HEK293T (cell line): ENCODE data around the gene FGD2.

Experiments
- ARNT ChIP-seq: fragments of 450-650 bp; IDR thresholded peaks from 2 replicates; pipeline ENCODE4 v1.6.1; 2017; ENCODE audit warnings: mild to moderate bottlenecking
- BHLHE40 ChIP-seq: fragments of 450-650 bp; IDR thresholded peaks from 2 replicates; pipeline ENCODE4 v1.6.1; 2016; ENCODE audit warnings: mild to moderate bottlenecking, moderate library complexity, borderline replicate concordance
- FOXA1 ChIP-seq: fragments of 450-650 bp; IDR thresholded peaks from 2 replicates; pipeline ENCODE4 v1.6.1; 2016; ENCODE audit warnings: mild to moderate bottlenecking
- FOXK2 ChIP-seq: fragments of 450-650 bp; IDR thresholded peaks from 2 replicates; pipeline ENCODE4 v1.6.1; 2016; ENCODE audit warnings: mild to moderate bottlenecking
- L3MBTL2 ChIP-seq: fragments of 450-650 bp; conservative IDR thresholded peaks from 2 replicates; pipeline ENCODE4 v1.6.1; 2016; ENCODE audit warnings: mild to moderate bottlenecking
- LEF1 ChIP-seq: fragments of 450-650 bp; IDR thresholded peaks from 2 replicates; pipeline ENCODE4 v1.6.1; 2017; ENCODE audit warnings: mild to moderate bottlenecking, borderline replicate concordance
- PKNOX1 ChIP-seq: fragments of 450-650 bp; IDR thresholded peaks from 2 replicates; pipeline ENCODE4 v1.6.1; 2016
- SP1 ChIP-seq: fragments of 450-650 bp; IDR thresholded peaks from 2 replicates; pipeline ENCODE4 v1.6.1; 2017

DNA sequence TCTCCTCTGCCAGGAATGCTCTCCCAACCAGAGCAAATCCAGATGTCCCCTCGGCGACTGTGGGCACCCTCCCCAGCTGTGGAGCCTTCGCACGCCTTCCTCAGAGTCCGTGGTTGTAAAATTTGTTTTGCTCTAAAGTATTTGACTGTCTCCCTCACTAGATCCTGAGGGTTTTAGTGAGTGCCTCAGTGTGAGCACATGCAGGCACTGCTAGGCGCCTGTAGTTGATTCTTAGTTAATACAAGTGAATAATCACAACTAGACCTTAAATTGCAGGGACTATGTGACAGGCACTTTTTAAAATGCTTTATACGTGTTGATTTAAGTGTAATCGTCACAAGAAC, 18.8 kb upstream of the FGD2 start:
- TF ChIP-seq L3MBTL2 (no peak), LEF1 (no peak), FOXA1 (no peak), SP1 (no peak), FOXK2 (no peak), ARNT (no peak), PKNOX1 (no peak), BHLHE40 (no peak)
